Mucosa of descending colon (tissue), 3 donors: Measurements from ENCODE around the gene TTC38. TPM values are rescaled to one million over a fixed set of nuclear protein-coding genes. Genes with fewer than 3 reads are reported as not detected.
"Not testable (repeated sequence)": the region's sequence is repeated elsewhere in the genome, so short reads cannot be mapped to it uniquely, and the experiment has no call there.

ENCODE experiments used
- ATAC-seq: fragments of 200-7000 bp; cut with Tn5 transposase; one replicate; pipeline ENCODE4 v1.9.1; 2020; ENCODE audit warnings: mild to moderate bottlenecking, moderate library complexity
- DNase-seq, 3 donors: peaks; one replicate each; pipeline ENCODE4 v3.0.0-alpha.2; 2020
- H3K36me3 ChIP-seq: fragments of 200-600 bp; one replicate; pipeline ENCODE4 v1.8.0; 2021; ENCODE audit warnings: low read depth, mild to moderate bottlenecking
- H3K4me1 ChIP-seq: fragments of 200-600 bp; one replicate; pipeline ENCODE4 v1.8.0; 2021; ENCODE audit warnings: low read depth, mild to moderate bottlenecking
- H3K4me3 ChIP-seq: fragments of 200-600 bp; one replicate; pipeline ENCODE4 v1.8.0; 2021; ENCODE audit warnings: mild to moderate bottlenecking
- H3K9me3 ChIP-seq: fragments of 200-600 bp; one replicate; pipeline ENCODE4 v1.8.0; 2021; ENCODE audit warnings: mild to moderate bottlenecking
- CTCF ChIP-seq: fragments of 200-600 bp; IDR thresholded peaks from one replicate; pipeline ENCODE4 v1.8.0; 2022; ENCODE audit warnings: antibody characterized with exemption, mild to moderate bottlenecking
- intact Hi-C, 2 donors: fragments of 100-400 bp; cut with DNase I in 1 of 2; cut with micrococcal nuclease in 1 of 2; formaldehyde crosslinking; loops; one replicate each; pipeline versions ENCODE4 v1.11.0 to v1.11.1; 2022; cut with DNase I, micrococcal nuclease
- total RNA-seq, 3 donors: library from RNA; stranded (reverse); fragmentation: NEBNext Ultra II Directional in 2 of 3; extraction: Animal tissue kit (Norgen Biotek cat#: 25700) in 2 of 3; gene quantifications; one replicate each; pipeline versions ENCODE4 v1.2.1 to v1.2.4, GENCODE V29; 2021 to 2023
- donor health status: DM: no; HTN: no; CAD: no; lungs with moderate emphysema.
- donor health status: DM: no; HTN: no; CAD: no.
- donor health status: DM: no; HTN: yes; CAD: no.

TTC38 gene
- total RNA-seq, 3 donors from 2014 or later, result 70.2 to 157 (median 90.7) TPM

- TF ChIP-seq CTCF, result no peak
- intact Hi-C loops, result no loop called here
- H3K36me3 ChIP-seq, result no peaks in the 10 kb centered on the region
- H3K4me3 ChIP-seq, result no peak overlapping the region
- no peak for DNase-seq
- H3K9me3 ChIP-seq, result no peaks in the 10 kb centered on the region
- no peak for ATAC-seq
- no peaks in the 10 kb centered on the region for H3K4me1 ChIP-seq
Observed at GRCh38 chr22:46256358-46256958, 11.3 kb upstream of the TTC38 start.

DNA sequence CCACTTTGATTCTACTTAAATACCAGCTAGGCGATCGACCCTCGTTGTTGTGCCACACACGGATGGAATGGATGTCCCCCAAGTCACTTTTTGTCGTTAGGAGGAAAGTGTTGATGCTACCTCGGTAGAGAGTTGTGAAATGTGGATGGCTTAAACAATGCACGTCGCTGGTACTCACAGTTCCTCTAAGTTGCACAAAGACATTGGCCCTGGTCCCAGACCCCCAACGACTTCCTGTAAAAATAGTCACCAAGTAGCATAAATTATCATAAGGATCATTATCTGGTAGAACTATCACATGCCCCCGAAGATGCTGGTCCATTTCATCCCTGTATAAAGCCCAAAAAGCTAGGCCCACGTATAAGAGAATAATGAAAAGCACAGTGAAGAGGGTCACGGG, 8.4 kb upstream of the TTC38 start:
- Histone ChIP-seq H3K36me3 (no peaks in the 10 kb centered on the region), H3K4me1 (peaks cover 2% of the 10 kb centered on the region), H3K9me3 (no peaks in the 10 kb centered on the region), H3K4me3 (no peak overlapping the region)
- ATAC-seq (no peak), DNase-seq (no peak)
- TF ChIP-seq CTCF, result no peak
- intact Hi-C loops, result no loop called here

GRCh38 chr22:46260038-46260437, 7.8 kb upstream of the TTC38 start:
- ATAC-seq (no peak), DNase-seq (no peak)
- H3K9me3 ChIP-seq, result no peaks in the 10 kb centered on the region
- intact Hi-C loops, result no loop called here
- no peak for TF ChIP-seq CTCF
- no peak overlapping the region for H3K4me3 ChIP-seq
- H3K4me1 ChIP-seq, result peaks cover 2% of the 10 kb centered on the region
- no peaks in the 10 kb centered on the region for H3K36me3 ChIP-seq

DNA sequence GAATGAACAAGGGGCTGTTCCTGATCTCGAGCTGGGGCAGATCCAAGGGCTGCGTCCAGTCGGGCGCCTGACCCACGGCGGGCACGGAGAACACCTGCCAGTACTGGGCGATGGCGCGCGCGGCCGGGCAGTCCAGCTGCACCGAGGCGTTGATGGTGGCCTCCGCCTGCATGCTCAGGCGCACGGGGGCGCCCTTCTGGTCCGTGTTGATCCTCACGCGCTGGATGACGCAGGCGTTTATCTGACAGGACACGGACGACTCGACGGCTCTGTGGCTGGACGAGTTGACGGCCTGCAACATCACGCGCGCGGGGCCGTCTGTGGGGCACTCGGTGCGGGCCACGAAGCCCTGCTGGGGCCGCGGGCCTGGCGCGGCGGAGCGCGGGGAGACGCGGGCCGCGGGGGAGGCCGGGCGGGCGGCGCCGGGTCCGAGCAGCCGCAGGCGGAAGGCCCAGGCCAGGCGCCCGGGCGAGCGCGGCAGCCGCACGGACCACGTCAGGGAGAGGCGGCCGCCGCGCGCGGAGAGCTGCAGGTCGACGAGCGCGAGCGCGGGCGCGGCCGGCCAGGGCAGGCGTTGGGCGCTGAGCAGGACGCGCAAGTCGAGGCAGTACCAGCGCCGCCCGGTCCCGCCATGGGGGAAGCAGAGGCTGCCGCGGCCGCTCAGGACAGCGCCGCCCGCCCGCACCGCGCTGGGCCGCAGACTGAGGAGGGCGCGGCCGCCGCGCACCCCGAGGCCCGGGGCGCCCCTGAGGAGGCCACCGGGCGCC, 5.2 kb upstream of the TTC38 start:
- peak; percentile 75 to 85 (median 79) for DNase-seq
- ATAC-seq, result peak; percentile 46
- Histone ChIP-seq H3K9me3 (no peaks in the 10 kb centered on the region), H3K4me1 (peaks cover 8% of the 10 kb centered on the region), H3K36me3 (no peaks in the 10 kb centered on the region), H3K4me3 (no peak overlapping the region)
- TF ChIP-seq CTCF, result peak; percentile 8
- intact Hi-C loops, result no loop called here

DNA sequence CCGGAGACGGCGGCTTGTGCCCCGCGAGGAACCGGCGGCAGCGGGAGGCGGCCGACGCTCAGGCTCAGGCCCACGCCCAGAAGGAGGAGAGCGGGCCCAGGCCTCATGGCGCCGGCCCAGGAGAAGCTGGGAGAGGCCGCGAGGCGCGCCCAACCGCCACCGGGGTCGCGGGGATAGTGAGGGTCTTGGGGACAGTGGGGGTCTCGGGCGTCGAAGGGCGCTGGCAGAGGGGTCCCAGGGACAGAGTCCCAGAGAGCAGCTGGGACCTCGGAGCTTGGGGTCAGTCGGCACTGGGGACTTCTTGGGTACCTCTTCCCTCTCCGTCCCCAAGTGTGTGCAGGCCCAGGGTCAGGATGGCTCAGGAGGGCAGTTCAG, 4.6 kb upstream of the TTC38 start, which contains the start of gene PKDREJ:
Gene PKDREJ, minus strand, starts transcription at position 128 of the 375 bp plus-strand sequence. Its CDS starts 21 bp downstream, at position 107.
- DNase-seq, result peak in 1 of 3 donors; percentile 48
- Histone ChIP-seq H3K4me3 (no peak within 1 kb of the TSS), H3K9me3 (no peaks in the 10 kb centered on the region), H3K4me1 (peaks cover 8% of the 10 kb centered on the region), H3K36me3 (no peaks in the 10 kb centered on the region)
- no peak for TF ChIP-seq CTCF
- intact Hi-C loops, result no loop called here
- ATAC-seq, result no peak

DNA sequence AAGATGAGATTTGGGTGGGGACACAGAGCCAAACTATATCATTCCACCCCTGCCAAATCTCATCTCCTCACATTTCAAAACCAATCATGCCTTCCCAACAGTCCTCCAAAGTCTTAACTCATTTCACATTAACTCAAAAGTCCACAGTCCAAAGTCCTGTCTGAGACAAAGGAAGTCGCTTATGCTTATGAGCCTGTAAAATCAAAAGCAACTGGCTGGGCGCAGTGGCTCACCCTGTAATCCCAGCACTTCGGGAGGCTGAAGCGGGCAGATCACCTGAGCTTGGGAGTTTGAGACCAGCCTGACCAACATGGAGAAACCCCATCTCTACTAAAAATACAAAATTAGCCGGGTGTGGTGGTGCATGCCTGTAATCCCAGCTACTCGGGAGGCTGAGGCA, 3.3 kb upstream of the TTC38 start:
- intact Hi-C loops, H3K36me3 ChIP-seq, H3K4me3 ChIP-seq, H3K9me3 ChIP-seq: not testable (repeated sequence)
- peaks cover 15% of the 10 kb centered on the region for H3K4me1 ChIP-seq
- peak in 2 of 3 donors; percentile 75 to 81 for DNase-seq
- peak; percentile 54 for ATAC-seq

- H3K4me3 ChIP-seq, H3K36me3 ChIP-seq, intact Hi-C loops, H3K9me3 ChIP-seq, ATAC-seq: not testable (repeated sequence)
- peak in 1 of 3 donors; percentile 25 for DNase-seq
- peaks cover 16% of the 10 kb centered on the region for H3K4me1 ChIP-seq
Observed at GRCh38 chr22:46265627-46266026, 2.2 kb upstream of the TTC38 start.
